Epithelial cell of proximal tubule (primary cell): ENCODE data around the gene WDSUB1. TPM values are rescaled to one million over a fixed set of nuclear protein-coding genes. Genes with fewer than 3 reads are reported as not detected.

Experiments
- DNase-seq: peaks from one replicate; pipeline ENCODE4 v3.0.0-alpha.2; 2011; ENCODE audit warnings: low read depth
- H3K4me3 ChIP-seq: 2 replicates; pipeline ENCODE4 v1.5.1; 2011; ENCODE audit warnings: low read depth, mild to moderate bottlenecking, low read length
- CTCF ChIP-seq: conservative IDR thresholded peaks from 2 replicates; pipeline ENCODE4 v1.5.1; 2012; ENCODE audit warnings: low read depth, mild to moderate bottlenecking, low read length
- total RNA-seq: library from RNA; depleted of rRNA; stranded (reverse); fragments of >200 nt; gene quantifications from 2 replicates; pipeline ENCODE4 v1.2.3, GENCODE V29; 2015

WDSUB1 gene
- total RNA-seq, 1 donor from 2014 or later = 2.2 TPM

- no peak for TF ChIP-seq CTCF
- no peak for DNase-seq
- no peak overlapping the region for H3K4me3 ChIP-seq
These were observed 18.6 kb downstream of the WDSUB1 start for GRCh38 chr2:159267921-159268320.

DNA sequence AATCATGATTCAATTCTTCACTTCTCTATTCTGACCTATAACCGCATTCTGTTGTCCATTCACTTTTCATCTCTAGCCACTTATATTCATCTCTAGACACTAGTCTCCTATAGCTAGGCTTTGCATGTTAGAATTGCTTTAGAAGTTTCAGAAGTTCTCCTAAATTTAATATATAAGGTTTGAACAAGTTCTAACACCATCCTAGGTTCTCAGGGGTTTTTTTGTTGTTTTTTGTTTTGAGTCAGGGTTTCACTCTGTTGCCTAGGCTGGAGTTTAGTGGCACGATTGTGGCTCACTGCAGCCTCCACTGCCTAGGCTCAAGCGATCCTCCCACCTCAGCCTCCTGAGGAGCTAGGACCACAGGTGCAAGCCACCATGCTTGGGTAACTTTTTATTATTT lies 19.9 kb downstream of the WDSUB1 start:
- DNase-seq = no peak
- H3K4me3 ChIP-seq = no peak overlapping the region
- no peak for TF ChIP-seq CTCF

GRCh38 chr2:159265171-159265576 lies 21.3 kb downstream of the WDSUB1 start:
- DNase-seq = peak; percentile 20
- TF ChIP-seq CTCF = no peak

DNA sequence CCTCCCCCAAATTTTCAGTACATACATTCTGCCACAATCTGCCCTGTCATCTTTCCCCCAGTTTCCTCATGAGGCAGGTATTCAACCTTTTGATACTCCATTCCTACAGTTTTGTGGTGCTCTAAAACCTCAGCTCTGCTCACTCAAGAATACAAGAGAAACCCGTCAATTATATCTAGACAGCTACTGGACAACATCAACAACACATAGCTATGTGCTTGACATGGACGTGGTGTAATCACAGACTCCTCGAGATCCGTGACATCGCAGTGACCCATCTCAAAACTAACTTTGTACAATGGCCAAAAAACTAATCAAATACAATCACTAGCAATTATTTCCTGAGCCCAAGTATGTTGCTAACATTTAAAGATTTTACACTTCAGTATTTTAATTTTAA lies 23.6 kb downstream of the WDSUB1 start:
- H3K4me3 ChIP-seq = no peak overlapping the region
- DNase-seq = no peak
- no peak for TF ChIP-seq CTCF

More at GRCh38 chr2:159265171-159265576, 21.3 kb downstream of the WDSUB1 start:
- no peak overlapping the region for H3K4me3 ChIP-seq

DNA sequence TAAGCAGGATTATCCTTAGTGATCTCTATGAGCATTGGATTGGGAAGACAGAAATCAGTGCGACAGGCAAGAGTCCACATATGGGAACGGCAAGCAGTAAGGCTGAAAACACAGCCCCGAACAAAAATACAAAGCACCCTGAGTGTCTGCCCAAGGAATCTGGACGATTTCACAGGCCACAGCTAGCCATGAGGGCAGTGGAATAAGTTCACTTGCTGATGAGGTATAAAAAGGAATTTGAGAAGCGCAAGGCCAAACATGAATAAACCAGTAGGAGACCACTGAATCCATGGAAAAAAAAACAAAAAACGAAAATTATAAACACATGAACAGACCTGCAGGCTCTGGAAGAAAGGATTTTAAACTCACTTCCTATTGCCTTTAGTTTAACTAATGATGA lies 24.3 kb downstream of the WDSUB1 start:
- no peak overlapping the region for H3K4me3 ChIP-seq
- no peak for DNase-seq
- TF ChIP-seq CTCF = no peak

DNA sequence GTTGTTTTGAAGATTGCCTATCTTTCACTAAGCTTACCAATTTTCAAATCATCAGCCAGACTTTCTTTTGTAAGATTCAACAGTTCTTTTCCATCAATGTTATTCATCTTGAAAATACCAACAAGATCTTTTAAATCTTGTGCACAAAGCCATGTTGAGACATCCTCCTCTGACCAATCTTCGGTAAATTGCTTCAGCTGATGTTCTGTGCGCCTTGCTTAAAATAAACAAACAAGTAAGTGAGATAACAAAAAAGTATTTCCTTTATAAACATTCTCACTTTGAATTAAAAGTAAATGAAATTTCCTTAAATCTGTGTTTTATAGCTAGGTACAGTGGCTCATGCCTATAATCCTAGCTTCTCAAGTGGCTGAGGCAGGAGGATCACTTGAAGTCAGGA lies 30.3 kb downstream of the WDSUB1 start:
- DNase-seq = no peak
- H3K4me3 ChIP-seq = no peak overlapping the region
- TF ChIP-seq CTCF = no peak

DNA sequence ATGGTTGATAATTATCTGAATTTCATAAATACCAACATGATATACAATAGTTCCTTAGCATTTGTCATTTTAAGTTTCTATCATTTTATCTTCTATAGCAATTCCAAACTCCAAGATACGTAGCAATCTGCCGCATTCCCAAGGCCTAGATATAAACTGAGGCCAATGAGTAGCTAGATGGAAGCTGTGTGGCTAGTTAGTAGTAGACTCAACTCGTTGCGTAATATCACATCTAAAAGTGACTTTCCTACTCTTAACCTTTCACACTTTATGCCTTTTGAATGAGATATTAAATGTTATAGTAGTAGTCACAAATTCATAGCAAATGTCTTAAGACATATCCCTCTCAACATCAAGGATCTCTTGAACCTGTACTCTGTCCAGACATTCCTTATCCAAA lies 33.6 kb downstream of the WDSUB1 start:
- no peak overlapping the region for H3K4me3 ChIP-seq
- DNase-seq = no peak
- no peak for TF ChIP-seq CTCF
